ENCODE measurements around the gene RELB. TPM values are rescaled to one million over a fixed set of nuclear protein-coding genes. Genes with fewer than 3 reads are reported as not detected.

Gene RELB
- polyA plus RNA-seq, 1 donor from 2014 or later: 1.1 TPM

DNA sequence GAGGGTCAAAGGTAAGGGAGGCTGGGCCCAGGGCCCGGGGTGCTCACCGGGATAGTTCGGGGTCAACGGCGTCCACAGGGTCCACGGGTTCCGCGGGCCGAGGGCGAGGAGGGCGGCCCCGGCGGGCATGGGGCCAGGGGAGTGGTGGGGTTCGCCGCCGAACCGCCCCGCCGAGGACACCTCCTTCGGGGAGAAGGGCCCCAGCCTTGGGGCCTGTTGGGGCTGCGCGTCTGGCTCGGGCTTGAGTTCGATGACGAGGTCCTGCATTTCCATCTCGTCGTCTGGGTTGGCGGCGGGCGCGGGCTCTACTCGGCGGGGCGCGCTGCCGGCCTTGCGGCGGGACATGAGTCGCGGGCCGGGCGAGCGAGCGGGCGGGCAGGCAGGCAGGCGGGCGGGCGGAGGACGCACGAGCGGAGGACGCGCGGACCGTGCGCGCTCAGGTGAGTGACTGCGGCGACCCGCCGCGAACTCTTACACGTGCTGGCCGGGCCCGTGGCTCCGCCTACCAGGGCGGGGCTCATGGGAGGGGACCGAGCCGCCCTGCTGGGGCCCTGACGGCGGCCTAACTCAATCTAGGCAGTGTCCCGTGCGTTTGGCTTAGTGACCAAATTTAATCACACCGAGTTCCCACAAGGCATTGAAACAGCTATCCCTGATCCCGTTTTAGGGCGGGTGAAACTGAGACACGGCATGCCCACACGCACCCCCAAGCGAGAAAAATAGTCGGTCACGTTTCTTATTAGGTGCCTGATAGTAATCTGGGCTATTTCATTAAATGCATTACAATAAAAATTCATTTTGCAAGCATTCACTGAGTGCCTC is 75.0 kb downstream of the RELB start, which contains the start of gene ZNF296:
ZNF296 (minus strand) TSS at position 450 of the 822 bp plus-strand sequence; CDS start at position 345, 105 bp downstream.
- H3K9ac ChIP-seq (ENCODE audit: low read length): no peak within 1 kb of the TSS
- H3K36me3 ChIP-seq (ENCODE audit: insufficient read depth, low read length): no peaks in the 10 kb centered on the region
- no peaks in the 10 kb centered on the region for H3K9me3 ChIP-seq (ENCODE audit: low read length)
- peaks cover 18% of the 10 kb centered on the region for H3K79me2 ChIP-seq (replicated peaks; ENCODE audit: insufficient read depth, low read length)
- no peak within 1 kb of the TSS for H3K27ac ChIP-seq (ENCODE audit: low read length)
- H3K4me3 ChIP-seq (ENCODE audit: low read length): peak within 1 kb of the TSS; percentile 62
- H3K9me2 ChIP-seq (ENCODE audit: insufficient read depth, low read length): no peaks in the 10 kb centered on the region
- H2AFZ ChIP-seq (ENCODE audit: low read depth, low read length): no peak within 1 kb of the TSS
- H4K20me1 ChIP-seq (ENCODE audit: insufficient read depth): no peaks in the 10 kb centered on the region
- TF ChIP-seq SMC3 (conservative IDR thresholded peaks at IDR 0.05; ENCODE audit: poor library complexity) (peak; percentile 24), POLR2AphosphoS5 (IDR thresholded peaks at IDR 0.05) (no peak), EP300 (conservative IDR thresholded peaks at IDR 0.05; ENCODE audit: poor library complexity, severe bottlenecking) (no peak), MXI1 (conservative IDR thresholded peaks at IDR 0.05; ENCODE audit: poor library complexity, severe bottlenecking) (peak; percentile 49)
- H3K4me2 ChIP-seq (ENCODE audit: low read length): no peak within 1 kb of the TSS
- H3K27me3 ChIP-seq (ENCODE audit: insufficient read depth, low read depth, low read length): peaks cover 33% of the 10 kb centered on the region
- no peaks in the 10 kb centered on the region for H3F3A ChIP-seq (ENCODE audit: insufficient read depth, low read length, poor library complexity, severe bottlenecking)

DNA sequence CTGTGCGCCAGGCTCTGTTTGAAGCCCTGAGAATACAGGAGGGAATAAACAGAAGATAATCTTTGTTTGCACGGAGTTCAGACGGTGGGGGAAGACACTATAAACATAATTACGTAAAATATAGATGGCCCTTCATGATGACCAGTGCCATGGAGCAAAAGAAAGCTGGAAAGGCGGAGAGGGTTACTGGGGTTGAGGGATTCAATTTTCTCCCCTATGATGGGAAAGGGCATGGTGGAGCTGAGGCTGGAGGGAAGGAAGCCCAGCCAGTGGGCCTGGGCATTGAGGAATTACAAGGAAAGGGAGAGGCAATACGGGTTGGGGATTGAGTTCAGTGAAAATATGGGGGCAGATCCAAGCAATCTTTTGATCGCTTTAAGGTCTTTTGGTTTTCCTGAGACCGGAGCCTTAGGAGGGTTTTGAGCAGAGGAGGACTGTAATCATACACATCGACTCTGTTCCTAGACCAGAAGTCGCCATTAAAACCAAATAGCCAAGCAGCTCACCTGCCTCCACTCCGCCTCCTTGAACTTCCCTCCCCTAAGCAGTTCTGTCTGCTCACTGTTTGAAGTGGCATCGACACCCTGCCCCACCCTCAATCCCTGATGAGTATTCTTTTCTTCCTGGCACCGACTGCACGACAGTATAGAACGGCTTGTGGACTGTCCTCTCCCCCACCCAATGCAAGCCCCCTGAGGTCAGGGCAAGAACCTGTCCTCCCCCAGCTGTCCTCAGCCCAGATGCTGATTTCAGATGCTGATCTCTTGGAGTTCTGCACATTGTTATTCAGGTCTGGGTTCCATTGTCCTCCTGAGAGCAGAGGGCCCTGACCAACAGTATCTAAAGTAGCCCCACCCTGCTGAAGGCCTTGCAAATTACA is 75.8 kb downstream of the RELB start:
- no peak overlapping the region for H2AFZ ChIP-seq (ENCODE audit: low read depth, low read length)
- H3K9me3 ChIP-seq (ENCODE audit: low read length): no peaks in the 10 kb centered on the region
- no peaks in the 10 kb centered on the region for H3K9me2 ChIP-seq (ENCODE audit: insufficient read depth, low read length)
- H4K20me1 ChIP-seq (ENCODE audit: insufficient read depth): no peaks in the 10 kb centered on the region
- no peaks in the 10 kb centered on the region for H3K36me3 ChIP-seq (ENCODE audit: insufficient read depth, low read length)
- TF ChIP-seq RAD21 (conservative IDR thresholded peaks at IDR 0.05) (no peak), POLR2AphosphoS5 (IDR thresholded peaks at IDR 0.05) (no peak), TAF1 (IDR thresholded peaks at IDR 0.05; ENCODE audit: low read depth) (no peak), SMC3 (conservative IDR thresholded peaks at IDR 0.05; ENCODE audit: poor library complexity) (no peak), MXI1 (conservative IDR thresholded peaks at IDR 0.05; ENCODE audit: poor library complexity, severe bottlenecking) (no peak), EP300 (conservative IDR thresholded peaks at IDR 0.05; ENCODE audit: poor library complexity, severe bottlenecking) (no peak)
- TF ChIP-seq, protein P1, sequence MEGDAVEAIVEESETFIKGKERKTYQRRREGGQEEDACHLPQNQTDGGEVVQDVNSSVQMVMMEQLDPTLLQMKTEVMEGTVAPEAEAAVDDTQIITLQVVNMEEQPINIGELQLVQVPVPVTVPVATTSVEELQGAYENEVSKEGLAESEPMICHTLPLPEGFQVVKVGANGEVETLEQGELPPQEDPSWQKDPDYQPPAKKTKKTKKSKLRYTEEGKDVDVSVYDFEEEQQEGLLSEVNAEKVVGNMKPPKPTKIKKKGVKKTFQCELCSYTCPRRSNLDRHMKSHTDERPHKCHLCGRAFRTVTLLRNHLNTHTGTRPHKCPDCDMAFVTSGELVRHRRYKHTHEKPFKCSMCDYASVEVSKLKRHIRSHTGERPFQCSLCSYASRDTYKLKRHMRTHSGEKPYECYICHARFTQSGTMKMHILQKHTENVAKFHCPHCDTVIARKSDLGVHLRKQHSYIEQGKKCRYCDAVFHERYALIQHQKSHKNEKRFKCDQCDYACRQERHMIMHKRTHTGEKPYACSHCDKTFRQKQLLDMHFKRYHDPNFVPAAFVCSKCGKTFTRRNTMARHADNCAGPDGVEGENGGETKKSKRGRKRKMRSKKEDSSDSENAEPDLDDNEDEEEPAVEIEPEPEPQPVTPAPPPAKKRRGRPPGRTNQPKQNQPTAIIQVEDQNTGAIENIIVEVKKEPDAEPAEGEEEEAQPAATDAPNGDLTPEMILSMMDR (IDR thresholded peaks at IDR 0.05; ENCODE audit: poor library complexity, severe bottlenecking): no peak
- TF ChIP-seq, protein P2, sequence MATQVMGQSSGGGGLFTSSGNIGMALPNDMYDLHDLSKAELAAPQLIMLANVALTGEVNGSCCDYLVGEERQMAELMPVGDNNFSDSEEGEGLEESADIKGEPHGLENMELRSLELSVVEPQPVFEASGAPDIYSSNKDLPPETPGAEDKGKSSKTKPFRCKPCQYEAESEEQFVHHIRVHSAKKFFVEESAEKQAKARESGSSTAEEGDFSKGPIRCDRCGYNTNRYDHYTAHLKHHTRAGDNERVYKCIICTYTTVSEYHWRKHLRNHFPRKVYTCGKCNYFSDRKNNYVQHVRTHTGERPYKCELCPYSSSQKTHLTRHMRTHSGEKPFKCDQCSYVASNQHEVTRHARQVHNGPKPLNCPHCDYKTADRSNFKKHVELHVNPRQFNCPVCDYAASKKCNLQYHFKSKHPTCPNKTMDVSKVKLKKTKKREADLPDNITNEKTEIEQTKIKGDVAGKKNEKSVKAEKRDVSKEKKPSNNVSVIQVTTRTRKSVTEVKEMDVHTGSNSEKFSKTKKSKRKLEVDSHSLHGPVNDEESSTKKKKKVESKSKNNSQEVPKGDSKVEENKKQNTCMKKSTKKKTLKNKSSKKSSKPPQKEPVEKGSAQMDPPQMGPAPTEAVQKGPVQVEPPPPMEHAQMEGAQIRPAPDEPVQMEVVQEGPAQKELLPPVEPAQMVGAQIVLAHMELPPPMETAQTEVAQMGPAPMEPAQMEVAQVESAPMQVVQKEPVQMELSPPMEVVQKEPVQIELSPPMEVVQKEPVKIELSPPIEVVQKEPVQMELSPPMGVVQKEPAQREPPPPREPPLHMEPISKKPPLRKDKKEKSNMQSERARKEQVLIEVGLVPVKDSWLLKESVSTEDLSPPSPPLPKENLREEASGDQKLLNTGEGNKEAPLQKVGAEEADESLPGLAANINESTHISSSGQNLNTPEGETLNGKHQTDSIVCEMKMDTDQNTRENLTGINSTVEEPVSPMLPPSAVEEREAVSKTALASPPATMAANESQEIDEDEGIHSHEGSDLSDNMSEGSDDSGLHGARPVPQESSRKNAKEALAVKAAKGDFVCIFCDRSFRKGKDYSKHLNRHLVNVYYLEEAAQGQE (IDR thresholded peaks at IDR 0.05; ENCODE audit: borderline replicate concordance): no peak
- no peak overlapping the region for H3K4me2 ChIP-seq (ENCODE audit: low read length)
- H3K79me2 ChIP-seq (replicated peaks; ENCODE audit: insufficient read depth, low read length): peaks cover 18% of the 10 kb centered on the region
- peaks cover 33% of the 10 kb centered on the region for H3K27me3 ChIP-seq (ENCODE audit: insufficient read depth, low read depth, low read length)
- H3K4me3 ChIP-seq (ENCODE audit: low read length): peak overlapping the region; percentile 62
- no peak overlapping the region for H3K9ac ChIP-seq (ENCODE audit: low read length)
- no peak overlapping the region for H3K27ac ChIP-seq (ENCODE audit: low read length)
- no peaks in the 10 kb centered on the region for H3F3A ChIP-seq (ENCODE audit: insufficient read depth, low read length, poor library complexity, severe bottlenecking)

Data from neural cell (in vitro differentiated cells).